Endothelial cell of umbilical vein (primary cell): ENCODE results near the gene CTU1.

Experiments used
- EZH2 ChIP-seq: IDR thresholded peaks from 2 replicates; pipeline ENCODE4 v1.6.1; 2012; ENCODE audit warnings: borderline replicate concordance, low read depth, mild to moderate bottlenecking, moderate library complexity, low read length, inconsistent platforms; ENCODE audit not compliant: severe bottlenecking
- JUN ChIP-seq: IDR thresholded peaks from 2 replicates; pipeline ENCODE4 v1.6.1; 2011; ENCODE audit warnings: borderline replicate concordance, low read depth; ENCODE audit not compliant: insufficient read length, insufficient read depth
- POLR2A ChIP-seq: IDR thresholded peaks from 2 replicates; pipeline ENCODE4 v1.6.1; 2012; ENCODE audit warnings: low read depth, mild to moderate bottlenecking, control low read depth, low read length
- POLR2AphosphoS5 ChIP-seq: IDR thresholded peaks from 2 replicates; pipeline ENCODE4 v1.6.1; 2012; ENCODE audit warnings: low read depth, mild to moderate bottlenecking, control low read depth, low read length, moderate library complexity; ENCODE audit not compliant: insufficient read depth
- TF ChIP-seq, protein P1 (sequence below), 2 donors: IDR thresholded peaks; 1 replicate in 1 of 2; 2 replicates in 1 of 2; pipeline ENCODE4 v1.5.1; 2011; ENCODE audit warnings: low read length in 2 of 2, mild to moderate bottlenecking in 2 of 2, moderate library complexity in 2 of 2, control low read depth in 1 of 2, inconsistent platforms in 1 of 2, low read depth in 1 of 2; ENCODE audit not compliant: insufficient read depth in 1 of 2; ENCODE audit errors: extremely low read depth in 1 of 2
- TF ChIP-seq, protein P2 (sequence below): IDR thresholded peaks from 2 replicates; pipeline ENCODE4 v1.6.1; 2011; ENCODE audit not compliant: insufficient read depth, insufficient read length

DNA sequence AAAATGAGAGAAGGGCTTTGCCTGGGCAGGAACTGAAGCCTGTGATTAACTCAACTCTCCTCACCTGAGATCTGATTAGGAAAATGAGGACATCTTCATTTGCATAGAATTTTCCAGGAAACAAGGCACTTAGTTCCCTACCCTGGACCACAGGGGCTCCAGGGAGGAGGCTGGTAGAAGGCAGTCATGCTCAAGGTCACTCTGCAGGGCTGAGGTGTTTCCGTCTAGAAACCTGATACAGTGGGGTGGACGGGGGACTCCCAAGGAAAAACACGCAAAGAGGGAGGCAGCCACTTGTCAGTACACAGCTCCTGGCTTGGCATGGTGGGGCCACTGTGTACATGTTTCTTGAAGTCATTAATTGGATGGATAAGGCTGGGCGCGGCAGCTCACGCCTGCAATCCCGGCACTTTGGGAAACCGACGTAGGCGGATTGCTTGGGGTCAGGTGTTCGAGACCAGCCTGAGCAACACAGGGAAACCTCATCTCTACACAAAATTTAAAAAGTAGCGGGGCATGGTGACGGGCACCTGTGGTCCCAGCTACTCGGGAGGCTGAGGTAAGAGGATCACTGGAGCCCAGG, 31.5 kb downstream of the CTU1 start:
- TF ChIP-seq, protein P1, sequence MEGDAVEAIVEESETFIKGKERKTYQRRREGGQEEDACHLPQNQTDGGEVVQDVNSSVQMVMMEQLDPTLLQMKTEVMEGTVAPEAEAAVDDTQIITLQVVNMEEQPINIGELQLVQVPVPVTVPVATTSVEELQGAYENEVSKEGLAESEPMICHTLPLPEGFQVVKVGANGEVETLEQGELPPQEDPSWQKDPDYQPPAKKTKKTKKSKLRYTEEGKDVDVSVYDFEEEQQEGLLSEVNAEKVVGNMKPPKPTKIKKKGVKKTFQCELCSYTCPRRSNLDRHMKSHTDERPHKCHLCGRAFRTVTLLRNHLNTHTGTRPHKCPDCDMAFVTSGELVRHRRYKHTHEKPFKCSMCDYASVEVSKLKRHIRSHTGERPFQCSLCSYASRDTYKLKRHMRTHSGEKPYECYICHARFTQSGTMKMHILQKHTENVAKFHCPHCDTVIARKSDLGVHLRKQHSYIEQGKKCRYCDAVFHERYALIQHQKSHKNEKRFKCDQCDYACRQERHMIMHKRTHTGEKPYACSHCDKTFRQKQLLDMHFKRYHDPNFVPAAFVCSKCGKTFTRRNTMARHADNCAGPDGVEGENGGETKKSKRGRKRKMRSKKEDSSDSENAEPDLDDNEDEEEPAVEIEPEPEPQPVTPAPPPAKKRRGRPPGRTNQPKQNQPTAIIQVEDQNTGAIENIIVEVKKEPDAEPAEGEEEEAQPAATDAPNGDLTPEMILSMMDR (IDR thresholded peaks at IDR 0.05; ENCODE audit: extremely low read depth in 1 of 2, insufficient read depth in 1 of 2, low read depth in 1 of 2, low read length in 2 of 2), result no peak
- TF ChIP-seq POLR2A (no peak), JUN (no peak), POLR2AphosphoS5 (no peak), EZH2 (no peak)
- TF ChIP-seq, protein P2, sequence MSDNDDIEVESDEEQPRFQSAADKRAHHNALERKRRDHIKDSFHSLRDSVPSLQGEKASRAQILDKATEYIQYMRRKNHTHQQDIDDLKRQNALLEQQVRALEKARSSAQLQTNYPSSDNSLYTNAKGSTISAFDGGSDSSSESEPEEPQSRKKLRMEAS, result no peak
